Medulla oblongata (tissue), 1 donor: Measurements from ENCODE around the gene NCOA6.
"Not testable (repeated sequence)": the region's sequence is repeated elsewhere in the genome, so short reads cannot be mapped to it uniquely, and the experiment has no call there.

ENCODE experiments used
- DNase-seq: peaks from one replicate; pipeline ENCODE4 v3.0.0-alpha.2; 2015; ENCODE audit errors: extremely low spot score

The NCOA6 gene

GRCh38 chr20:34829191-34829590 is 3.7 kb upstream of the NCOA6 start:
- no peak for DNase-seq

DNA sequence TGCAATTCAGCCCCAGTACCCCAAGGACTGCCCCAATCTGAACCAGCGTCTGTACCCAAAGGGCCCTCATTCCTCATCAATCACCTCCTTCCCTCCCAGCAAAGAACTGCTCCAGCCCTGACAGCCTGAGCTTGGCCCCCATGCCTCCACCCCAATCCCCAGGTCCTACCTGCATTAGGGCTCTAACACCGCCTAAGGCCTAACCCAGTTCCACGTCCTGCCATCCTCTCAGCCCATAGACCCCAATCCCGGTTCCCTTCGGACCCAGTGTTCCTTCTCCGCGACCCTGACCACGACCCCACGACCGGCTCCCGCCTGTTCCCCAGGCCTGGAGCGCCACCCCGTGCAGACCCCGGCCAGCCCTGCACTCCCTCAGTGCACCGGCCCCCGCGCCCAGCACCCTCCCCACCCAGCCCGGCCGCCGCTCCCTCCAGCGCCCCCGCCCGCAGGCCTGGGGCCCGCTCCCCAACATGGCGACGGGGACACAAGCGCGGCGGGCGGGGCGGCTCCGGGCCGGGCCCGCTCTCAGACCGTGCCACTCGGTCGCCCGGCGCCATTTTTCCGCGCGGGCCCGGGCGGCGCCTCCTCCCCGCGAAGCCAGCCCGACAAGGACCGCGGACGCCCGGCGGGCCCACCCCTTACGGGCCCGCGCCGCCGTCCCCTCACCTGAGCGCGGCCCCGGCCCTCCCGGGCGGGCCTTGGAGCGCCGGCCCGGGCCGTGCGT is 483 bp downstream of the NCOA6 start:
- DNase-seq, result peak; percentile 70

DNA sequence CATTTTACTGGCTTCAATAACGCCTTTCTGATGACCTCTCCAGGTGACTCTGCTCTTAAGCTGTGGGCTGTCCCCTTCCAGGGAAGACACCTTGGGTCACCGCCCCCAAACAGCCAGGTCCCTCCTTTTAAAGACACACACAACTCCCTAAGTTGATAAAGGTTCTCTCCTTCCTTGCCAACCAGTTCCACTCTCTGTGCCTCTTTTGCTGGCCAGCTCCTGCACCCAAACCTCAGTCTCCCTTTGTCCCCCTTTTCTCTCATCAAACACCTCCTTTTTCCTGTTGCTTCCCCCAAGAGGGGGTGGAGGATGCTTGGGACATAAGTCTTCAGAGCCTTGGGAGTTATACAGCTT is 1.0 kb downstream of the NCOA6 start:
- peak; percentile 58 for DNase-seq

GRCh38 chr20:34824026-34824425 is 1.4 kb downstream of the NCOA6 start:
- DNase-seq, result no peak

- peak; percentile 18 for DNase-seq
Measured at GRCh38 chr20:34820805-34821578, 4.5 kb downstream of the NCOA6 start.

DNA sequence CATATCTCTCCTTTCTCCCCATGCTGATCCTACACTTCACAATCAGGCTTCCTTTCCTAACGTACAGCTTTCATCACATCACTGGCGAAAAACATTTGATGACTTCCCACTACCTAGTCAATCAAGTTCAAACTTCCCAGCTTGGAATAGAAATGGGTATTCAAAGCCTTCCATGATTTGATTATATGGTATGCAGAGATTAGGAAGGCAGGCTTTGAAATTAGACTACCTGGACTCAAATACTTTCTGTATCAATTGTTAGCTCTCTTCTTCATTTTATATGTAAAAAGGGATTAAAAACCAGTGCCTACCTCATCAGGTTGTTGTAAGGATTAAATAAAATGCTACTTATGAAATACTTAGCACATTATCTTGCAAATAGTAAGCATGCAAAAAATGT is 7.7 kb downstream of the NCOA6 start:
- DNase-seq, result no peak

- DNase-seq, result no peak
Measured at GRCh38 chr20:34817072-34817471, 8.4 kb downstream of the NCOA6 start.

DNA sequence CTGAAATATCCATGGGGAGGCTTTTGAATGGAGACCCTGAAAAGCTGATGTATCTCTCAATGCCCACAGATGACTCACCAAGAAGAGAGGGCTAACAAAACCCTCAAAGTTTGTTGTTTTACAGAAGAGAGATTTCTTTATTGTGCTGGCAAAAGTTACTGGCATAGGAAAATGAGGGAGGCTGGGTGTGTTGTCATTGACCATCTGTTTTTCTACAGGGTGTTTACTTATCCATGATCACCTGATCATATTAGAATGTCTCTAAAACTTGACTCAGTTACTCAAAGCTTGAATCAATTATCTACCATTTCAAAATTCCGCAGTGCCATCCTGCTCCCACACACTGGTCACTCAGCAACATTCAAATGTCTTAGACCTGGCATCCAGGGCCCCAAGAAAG is 9.8 kb downstream of the NCOA6 start:
- DNase-seq, result no peak

GRCh38 chr20:34808583-34808982 is 16.9 kb downstream of the NCOA6 start:
- no peak for DNase-seq

- not testable (repeated sequence) for DNase-seq
Measured at GRCh38 chr20:34807944-34808465, 17.4 kb downstream of the NCOA6 start.

DNA sequence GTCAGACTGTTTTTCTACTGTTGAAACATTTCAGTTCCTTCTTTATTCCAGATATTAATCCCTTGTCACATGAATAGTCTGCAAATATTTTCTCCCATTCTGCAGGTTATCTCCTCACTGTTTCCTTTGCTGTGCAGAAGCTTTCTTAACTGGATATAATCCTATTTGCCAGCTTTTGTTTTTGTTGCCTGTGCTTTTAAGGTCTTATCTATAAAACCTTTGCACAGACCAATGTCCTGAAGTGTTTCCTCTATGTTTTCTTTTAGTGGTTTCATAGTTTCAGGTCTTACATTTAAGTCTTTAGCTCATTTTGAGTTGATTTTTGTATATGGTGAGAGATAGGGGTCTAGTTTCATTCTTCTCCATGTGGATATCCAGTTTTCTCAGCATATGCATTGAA is 19.2 kb downstream of the NCOA6 start:
- no peak for DNase-seq

GRCh38 chr20:34798871-34799270 is 26.6 kb downstream of the NCOA6 start:
- no peak for DNase-seq

DNA sequence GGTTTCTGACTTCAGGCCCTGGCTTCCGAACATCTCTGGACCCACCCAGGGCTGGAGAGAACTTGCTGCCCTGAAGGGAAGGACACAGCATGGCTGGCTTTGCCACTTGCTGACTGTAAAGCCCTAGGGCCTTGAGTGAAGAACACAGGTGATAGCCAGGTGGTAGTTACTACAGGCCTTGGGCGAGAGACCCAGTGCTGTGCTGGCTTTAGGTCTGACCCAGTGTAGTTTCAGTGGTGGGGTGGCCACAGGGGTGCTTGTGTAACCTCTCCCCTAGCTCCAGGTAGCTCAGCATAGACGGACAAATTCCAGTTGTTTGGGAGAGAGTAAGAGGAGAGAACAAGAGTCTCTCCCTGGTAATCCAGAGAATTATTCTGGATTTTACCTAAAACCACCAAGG is 27.1 kb downstream of the NCOA6 start:
- no peak for DNase-seq

- no peak for DNase-seq
Measured at GRCh38 chr20:34797012-34797995, 28.1 kb downstream of the NCOA6 start.

DNA sequence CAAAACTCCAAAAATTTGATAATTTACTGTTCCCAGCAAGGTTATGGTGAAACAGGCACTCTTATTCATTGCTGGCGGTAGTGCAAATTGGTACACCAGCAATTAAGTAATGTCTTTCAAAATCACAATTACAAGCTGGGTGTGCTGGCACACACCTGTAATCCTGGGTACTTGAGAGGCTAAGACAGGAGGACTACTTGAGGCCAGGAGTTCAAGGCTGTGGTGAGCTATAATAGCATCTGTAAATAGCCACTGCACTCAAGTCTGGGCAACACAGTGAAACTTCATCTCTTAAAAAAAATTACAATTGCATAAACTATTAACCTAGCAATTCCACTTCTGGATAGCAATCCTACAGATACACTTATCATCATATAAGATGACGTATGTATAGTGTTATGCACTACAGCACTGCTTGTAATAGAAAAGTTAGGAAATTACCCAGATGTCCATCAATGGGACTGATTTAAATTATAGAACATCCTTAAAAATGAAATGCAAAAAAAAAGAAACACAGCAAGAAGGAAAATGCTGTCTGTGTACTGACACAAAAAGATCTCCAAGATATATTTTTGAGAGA is 31.4 kb downstream of the NCOA6 start:
- DNase-seq, result no peak

GRCh38 chr20:34792687-34793363 is 32.6 kb downstream of the NCOA6 start:
- DNase-seq, result no peak

DNA sequence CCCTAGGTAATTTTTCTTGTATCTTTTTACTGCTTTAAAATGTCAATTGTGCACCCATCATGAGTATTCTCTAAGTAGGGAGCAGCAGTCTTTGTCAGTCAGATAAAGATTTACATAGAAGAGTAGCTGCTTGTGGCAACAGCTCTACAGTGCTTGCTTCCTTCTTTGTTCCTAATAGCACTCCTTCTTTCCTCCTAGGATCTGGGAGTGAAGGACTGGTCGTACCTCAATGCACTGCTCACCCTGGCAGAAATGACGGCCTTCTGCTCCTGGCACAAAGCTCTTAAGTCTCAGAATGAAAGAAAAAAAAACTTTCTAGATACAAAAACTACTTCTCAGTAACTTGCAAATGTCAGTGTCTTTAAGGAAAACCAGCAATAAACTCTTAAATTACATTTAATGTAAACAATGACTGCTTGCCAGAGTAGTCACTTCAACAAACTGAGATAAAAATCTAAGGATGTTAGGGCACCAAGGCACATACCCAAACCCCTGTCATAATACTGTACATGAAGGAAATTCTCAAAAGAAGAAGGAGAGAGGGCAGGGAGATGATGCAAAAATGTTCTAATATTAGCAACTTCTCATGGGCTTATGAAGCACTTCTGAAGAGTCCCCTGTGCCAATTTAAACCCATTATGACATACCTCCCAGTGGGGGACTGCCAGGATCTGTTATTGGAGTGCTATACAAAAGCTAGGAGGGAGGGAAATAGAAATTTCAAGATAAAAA is 34.0 kb downstream of the NCOA6 start:
- no peak for DNase-seq

- DNase-seq, result no peak
Measured at GRCh38 chr20:34781220-34781619, 44.2 kb downstream of the NCOA6 start.

- DNase-seq, result not testable (repeated sequence)
Measured at GRCh38 chr20:34780291-34780690, 45.2 kb downstream of the NCOA6 start.

GRCh38 chr20:34776177-34776576 is 49.3 kb downstream of the NCOA6 start:
- no peak for DNase-seq
